Measurements from ENCODE around the gene NFIX.

The NFIX gene

GRCh38 chr19:13120817-13121216 lies 125.5 kb downstream of the NFIX start:
- Histone ChIP-seq H3K9ac (ENCODE audit: low read length) (no peak overlapping the region), H3K36me3 (ENCODE audit: control insufficient read depth, insufficient read depth, low read length) (no peaks in the 10 kb centered on the region), H3K4me1 (ENCODE audit: control insufficient read depth, insufficient read depth, low read length) (peaks cover 9% of the 10 kb centered on the region), H3K4me3 (ENCODE audit: low read length) (no peak overlapping the region), H3K27me3 (ENCODE audit: control insufficient read depth, insufficient read depth, low read length) (no peaks in the 10 kb centered on the region), H3K27ac (ENCODE audit: low read depth, low read length) (no peak overlapping the region)

- H3K27me3 ChIP-seq (ENCODE audit: control insufficient read depth, insufficient read depth, low read length): no peaks in the 10 kb centered on the region
- peaks cover 8% of the 10 kb centered on the region for H3K4me1 ChIP-seq (ENCODE audit: control insufficient read depth, insufficient read depth, low read length)
- H3K4me3 ChIP-seq (ENCODE audit: low read length): no peak overlapping the region
- no peaks in the 10 kb centered on the region for H3K36me3 ChIP-seq (ENCODE audit: control insufficient read depth, insufficient read depth, low read length)
- H3K9ac ChIP-seq (ENCODE audit: low read length): no peak overlapping the region
- no peak overlapping the region for H3K27ac ChIP-seq (ENCODE audit: low read depth, low read length)
Observed at GRCh38 chr19:13121551-13122274, 126.4 kb downstream of the NFIX start.

- no peak overlapping the region for H3K9ac ChIP-seq (ENCODE audit: low read length)
- peaks cover 8% of the 10 kb centered on the region for H3K4me1 ChIP-seq (ENCODE audit: control insufficient read depth, insufficient read depth, low read length)
- no peaks in the 10 kb centered on the region for H3K36me3 ChIP-seq (ENCODE audit: control insufficient read depth, insufficient read depth, low read length)
- H3K27me3 ChIP-seq (ENCODE audit: control insufficient read depth, insufficient read depth, low read length): no peaks in the 10 kb centered on the region
- no peak overlapping the region for H3K27ac ChIP-seq (ENCODE audit: low read depth, low read length)
- no peak overlapping the region for H3K4me3 ChIP-seq (ENCODE audit: low read length)
Observed at GRCh38 chr19:13122275-13122878, 127.1 kb downstream of the NFIX start.

GRCh38 chr19:13122980-13123957 lies 128.0 kb downstream of the NFIX start:
- H3K36me3 ChIP-seq (ENCODE audit: control insufficient read depth, insufficient read depth, low read length): no peaks in the 10 kb centered on the region
- no peak overlapping the region for H3K9ac ChIP-seq (ENCODE audit: low read length)
- H3K27ac ChIP-seq (ENCODE audit: low read depth, low read length): no peak overlapping the region
- H3K4me1 ChIP-seq (ENCODE audit: control insufficient read depth, insufficient read depth, low read length): peaks cover 8% of the 10 kb centered on the region
- H3K4me3 ChIP-seq (ENCODE audit: low read length): no peak overlapping the region
- H3K27me3 ChIP-seq (ENCODE audit: control insufficient read depth, insufficient read depth, low read length): no peaks in the 10 kb centered on the region

GRCh38 chr19:13127051-13127450 lies 131.8 kb downstream of the NFIX start:
- Histone ChIP-seq H3K4me3 (ENCODE audit: low read length) (no peak overlapping the region), H3K36me3 (ENCODE audit: control insufficient read depth, insufficient read depth, low read length) (no peaks in the 10 kb centered on the region), H3K27me3 (ENCODE audit: control insufficient read depth, insufficient read depth, low read length) (no peaks in the 10 kb centered on the region), H3K27ac (ENCODE audit: low read depth, low read length) (no peak overlapping the region), H3K4me1 (ENCODE audit: control insufficient read depth, insufficient read depth, low read length) (no peaks in the 10 kb centered on the region), H3K9ac (ENCODE audit: low read length) (no peak overlapping the region)

GRCh38 chr19:13127811-13128575 lies 132.7 kb downstream of the NFIX start:
- Histone ChIP-seq H3K9ac (ENCODE audit: low read length) (no peak overlapping the region), H3K27me3 (ENCODE audit: control insufficient read depth, insufficient read depth, low read length) (no peaks in the 10 kb centered on the region), H3K36me3 (ENCODE audit: control insufficient read depth, insufficient read depth, low read length) (no peaks in the 10 kb centered on the region), H3K4me3 (ENCODE audit: low read length) (no peak overlapping the region), H3K4me1 (ENCODE audit: control insufficient read depth, insufficient read depth, low read length) (no peaks in the 10 kb centered on the region), H3K27ac (ENCODE audit: low read depth, low read length) (no peak overlapping the region)

GRCh38 chr19:13128583-13128982 lies 133.3 kb downstream of the NFIX start:
- H3K36me3 ChIP-seq (ENCODE audit: control insufficient read depth, insufficient read depth, low read length): no peaks in the 10 kb centered on the region
- H3K9ac ChIP-seq (ENCODE audit: low read length): no peak overlapping the region
- no peaks in the 10 kb centered on the region for H3K27me3 ChIP-seq (ENCODE audit: control insufficient read depth, insufficient read depth, low read length)
- no peak overlapping the region for H3K4me3 ChIP-seq (ENCODE audit: low read length)
- H3K27ac ChIP-seq (ENCODE audit: low read depth, low read length): no peak overlapping the region
- no peaks in the 10 kb centered on the region for H3K4me1 ChIP-seq (ENCODE audit: control insufficient read depth, insufficient read depth, low read length)

- no peaks in the 10 kb centered on the region for H3K4me1 ChIP-seq (ENCODE audit: control insufficient read depth, insufficient read depth, low read length)
- H3K27ac ChIP-seq (ENCODE audit: low read depth, low read length): no peak overlapping the region
- H3K9ac ChIP-seq (ENCODE audit: low read length): no peak overlapping the region
Observed at GRCh38 chr19:13129384-13129783, 134.1 kb downstream of the NFIX start.

GRCh38 chr19:13130886-13131490 lies 135.7 kb downstream of the NFIX start:
- no peaks in the 10 kb centered on the region for H3K4me1 ChIP-seq (ENCODE audit: control insufficient read depth, insufficient read depth, low read length)

More at GRCh38 chr19:13129384-13129783, 134.1 kb downstream of the NFIX start:
- Histone ChIP-seq H3K27me3 (ENCODE audit: control insufficient read depth, insufficient read depth, low read length) (no peaks in the 10 kb centered on the region), H3K36me3 (ENCODE audit: control insufficient read depth, insufficient read depth, low read length) (no peaks in the 10 kb centered on the region), H3K4me3 (ENCODE audit: low read length) (no peak overlapping the region)

GRCh38 chr19:13132471-13133180 lies 137.4 kb downstream of the NFIX start:
- H3K4me3 ChIP-seq (ENCODE audit: low read length): no peak overlapping the region
- no peak overlapping the region for H3K9ac ChIP-seq (ENCODE audit: low read length)
- no peaks in the 10 kb centered on the region for H3K4me1 ChIP-seq (ENCODE audit: control insufficient read depth, insufficient read depth, low read length)
- H3K27ac ChIP-seq (ENCODE audit: low read depth, low read length): no peak overlapping the region
- no peaks in the 10 kb centered on the region for H3K27me3 ChIP-seq (ENCODE audit: control insufficient read depth, insufficient read depth, low read length)
- peaks cover 9% of the 10 kb centered on the region for H3K36me3 ChIP-seq (ENCODE audit: control insufficient read depth, insufficient read depth, low read length)

More at GRCh38 chr19:13130886-13131490, 135.7 kb downstream of the NFIX start:
- H3K36me3 ChIP-seq (ENCODE audit: control insufficient read depth, insufficient read depth, low read length): peaks cover 2% of the 10 kb centered on the region
- H3K27ac ChIP-seq (ENCODE audit: low read depth, low read length): no peak overlapping the region
- no peak overlapping the region for H3K9ac ChIP-seq (ENCODE audit: low read length)
- H3K4me3 ChIP-seq (ENCODE audit: low read length): no peak overlapping the region
- H3K27me3 ChIP-seq (ENCODE audit: control insufficient read depth, insufficient read depth, low read length): no peaks in the 10 kb centered on the region

GRCh38 chr19:13133241-13133870 lies 138.1 kb downstream of the NFIX start:
- Histone ChIP-seq H3K36me3 (ENCODE audit: control insufficient read depth, insufficient read depth, low read length) (peaks cover 9% of the 10 kb centered on the region), H3K9ac (ENCODE audit: low read length) (no peak overlapping the region), H3K4me1 (ENCODE audit: control insufficient read depth, insufficient read depth, low read length) (no peaks in the 10 kb centered on the region), H3K27ac (ENCODE audit: low read depth, low read length) (no peak overlapping the region), H3K4me3 (ENCODE audit: low read length) (no peak overlapping the region), H3K27me3 (ENCODE audit: control insufficient read depth, insufficient read depth, low read length) (no peaks in the 10 kb centered on the region)
